Measurements from ENCODE around the gene KRT14.

DNA sequence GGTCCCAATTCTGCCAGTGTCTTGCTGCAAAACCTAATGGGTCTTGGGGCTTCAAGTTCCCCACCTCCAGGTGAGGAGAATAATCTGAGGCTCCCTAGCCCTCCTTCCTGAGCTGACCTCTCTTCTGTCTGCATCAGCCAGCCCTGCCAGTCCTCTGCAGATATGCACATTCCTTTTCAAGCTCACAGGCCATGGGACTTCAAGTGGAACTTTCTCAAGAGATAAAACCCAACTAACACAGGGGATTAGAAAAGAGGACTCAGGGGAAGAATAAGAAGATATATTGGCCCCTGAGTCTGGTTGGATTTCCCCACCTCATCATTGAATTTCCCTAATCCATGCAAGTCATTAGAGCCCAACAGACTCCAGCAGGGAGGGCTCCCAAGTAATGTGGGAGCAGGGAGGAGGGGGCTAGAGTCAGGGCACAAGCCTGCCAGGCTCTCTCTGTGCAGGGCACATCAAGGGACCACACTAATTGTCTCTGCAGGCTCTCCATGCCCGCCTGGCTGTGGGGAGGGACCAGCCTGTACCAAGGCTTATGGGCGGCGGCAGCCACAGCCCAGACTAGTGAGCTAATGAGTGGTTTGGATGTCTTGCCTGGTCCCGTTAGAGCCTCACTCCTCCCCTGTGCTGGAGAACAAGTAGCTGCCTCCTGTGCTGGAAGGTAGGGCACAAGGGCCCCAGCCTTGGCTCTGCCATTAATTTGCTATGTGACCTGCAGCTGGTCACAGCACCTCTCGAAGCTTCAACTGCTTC is 1.2 kb downstream of the KRT14 start:
- TF ChIP-seq RFX5 (IDR thresholded peaks at IDR 0.05; ENCODE audit: low read depth, low read length) (no peak), RAD21 (IDR thresholded peaks at IDR 0.05; ENCODE audit: low read length) (no peak), MAZ (IDR thresholded peaks at IDR 0.05; ENCODE audit: borderline replicate concordance, low read depth, low read length) (no peak), CEBPB (IDR thresholded peaks at IDR 0.05; ENCODE audit: low read depth, low read length) (no peak)
- TF ChIP-seq, protein P1, sequence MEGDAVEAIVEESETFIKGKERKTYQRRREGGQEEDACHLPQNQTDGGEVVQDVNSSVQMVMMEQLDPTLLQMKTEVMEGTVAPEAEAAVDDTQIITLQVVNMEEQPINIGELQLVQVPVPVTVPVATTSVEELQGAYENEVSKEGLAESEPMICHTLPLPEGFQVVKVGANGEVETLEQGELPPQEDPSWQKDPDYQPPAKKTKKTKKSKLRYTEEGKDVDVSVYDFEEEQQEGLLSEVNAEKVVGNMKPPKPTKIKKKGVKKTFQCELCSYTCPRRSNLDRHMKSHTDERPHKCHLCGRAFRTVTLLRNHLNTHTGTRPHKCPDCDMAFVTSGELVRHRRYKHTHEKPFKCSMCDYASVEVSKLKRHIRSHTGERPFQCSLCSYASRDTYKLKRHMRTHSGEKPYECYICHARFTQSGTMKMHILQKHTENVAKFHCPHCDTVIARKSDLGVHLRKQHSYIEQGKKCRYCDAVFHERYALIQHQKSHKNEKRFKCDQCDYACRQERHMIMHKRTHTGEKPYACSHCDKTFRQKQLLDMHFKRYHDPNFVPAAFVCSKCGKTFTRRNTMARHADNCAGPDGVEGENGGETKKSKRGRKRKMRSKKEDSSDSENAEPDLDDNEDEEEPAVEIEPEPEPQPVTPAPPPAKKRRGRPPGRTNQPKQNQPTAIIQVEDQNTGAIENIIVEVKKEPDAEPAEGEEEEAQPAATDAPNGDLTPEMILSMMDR (conservative IDR thresholded peaks at IDR 0.05; ENCODE audit: low read depth, low read length), result no peak
- TF ChIP-seq, protein P2, sequence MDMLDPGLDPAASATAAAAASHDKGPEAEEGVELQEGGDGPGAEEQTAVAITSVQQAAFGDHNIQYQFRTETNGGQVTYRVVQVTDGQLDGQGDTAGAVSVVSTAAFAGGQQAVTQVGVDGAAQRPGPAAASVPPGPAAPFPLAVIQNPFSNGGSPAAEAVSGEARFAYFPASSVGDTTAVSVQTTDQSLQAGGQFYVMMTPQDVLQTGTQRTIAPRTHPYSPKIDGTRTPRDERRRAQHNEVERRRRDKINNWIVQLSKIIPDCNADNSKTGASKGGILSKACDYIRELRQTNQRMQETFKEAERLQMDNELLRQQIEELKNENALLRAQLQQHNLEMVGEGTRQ (IDR thresholded peaks at IDR 0.05; ENCODE audit: low read depth, low read length), result no peak

All from IMR-90 (cell line).